ENCODE results near the gene ARHGAP22. TPM values are rescaled to one million over a fixed set of nuclear protein-coding genes. Genes with fewer than 3 reads are reported as not detected.

Gene ARHGAP22
- total and polyA plus RNA-seq, 7 experiments from 2014 or later: 0.37 to 2.9 (median 1.1) TPM; not detected in 3

- no peaks in the 10 kb centered on the region for H3K27me3 ChIP-seq (ENCODE audit: control insufficient read depth in 2 of 2, insufficient read depth in 2 of 2, low read length in 2 of 2)
- H3K4me1 Mint-ChIP-seq: no peaks in the 10 kb centered on the region
- peaks cover 0 to 15% (median 3%) of the 10 kb centered on the region in 5 donors for H3K27me3 Mint-ChIP-seq
- CTCF ChIA-PET: interaction anchor here (0.5 kb wide), 1 partner anchor 559 kb away, joined by 5 read pairs; no protein-coding TSS in a partner anchor
- POLR2A ChIA-PET: no interaction called here
- intact Hi-C loops (cut with micrococcal nuclease): loop anchor here in 1 of 2 donors (5.0 kb wide), 1 partner anchor 103 kb away; no protein-coding TSS in a partner anchor
- H3K4me1 ChIP-seq (ENCODE audit: control insufficient read depth in 2 of 2, insufficient read depth in 2 of 2, low read length in 2 of 2): no peaks in the 10 kb centered on the region
- H3K4me3 ChIP-seq (ENCODE audit: low read length): no peak overlapping the region
- no peak overlapping the region for H3K27ac Mint-ChIP-seq
- H3K4me3 Mint-ChIP-seq: no peak overlapping the region
- no peaks in the 10 kb centered on the region for H3K36me3 ChIP-seq (ENCODE audit: control insufficient read depth in 2 of 3, insufficient read depth in 3 of 3, low read length in 3 of 3)
- H3K27ac ChIP-seq (ENCODE audit: low read depth, low read length): no peak overlapping the region
- no peaks in the 10 kb centered on the region for H3K9me3 ChIP-seq (ENCODE audit: control insufficient read depth in 2 of 3, low read length in 3 of 3)
- ATAC-seq (no peak), DNase-seq (no peak)
- no peaks in the 10 kb centered on the region for H3K36me3 Mint-ChIP-seq
- H3K9me3 Mint-ChIP-seq: no peaks in the 10 kb centered on the region
Observed at GRCh38 chr10:48554656-48555055, 50.2 kb downstream of the ARHGAP22 start.

DNA sequence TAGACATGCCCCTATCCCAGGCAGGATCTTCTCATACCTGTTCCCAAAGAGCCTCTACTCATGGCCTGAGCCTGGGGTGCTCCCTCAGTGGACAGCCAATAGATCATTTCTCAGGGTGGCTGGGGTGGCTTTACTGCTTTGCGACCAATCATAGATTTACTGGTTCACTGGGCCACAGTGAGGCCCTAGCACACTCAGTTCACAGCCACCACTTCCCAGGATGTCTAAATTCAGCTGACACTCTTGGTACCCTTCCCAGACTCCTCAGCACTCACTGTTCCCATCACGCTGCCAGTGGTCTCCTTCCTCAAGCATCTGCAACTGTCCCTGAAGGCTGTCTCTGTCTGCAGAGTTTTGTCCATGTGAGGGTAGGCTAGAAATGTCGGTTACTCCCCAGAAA is 50.6 kb downstream of the ARHGAP22 start:
- intact Hi-C loops (cut with micrococcal nuclease): loop anchor here in 1 of 2 donors (5.0 kb wide), 1 partner anchor 103 kb away; no protein-coding TSS in a partner anchor

GRCh38 chr10:48552946-48553564 is 51.8 kb downstream of the ARHGAP22 start:
- no peaks in the 10 kb centered on the region for H3K27me3 ChIP-seq (ENCODE audit: control insufficient read depth in 2 of 2, insufficient read depth in 2 of 2, low read length in 2 of 2)
- Mint-ChIP-seq H3K9me3 (no peaks in the 10 kb centered on the region), H3K27me3 (peaks cover 0 to 16% (median 3%) of the 10 kb centered on the region in 5 donors), H3K4me1 (no peaks in the 10 kb centered on the region), H3K27ac (no peak overlapping the region), H3K4me3 (no peak overlapping the region), H3K36me3 (no peaks in the 10 kb centered on the region)
- no peak overlapping the region for H3K27ac ChIP-seq (ENCODE audit: low read depth, low read length)
- ATAC-seq (no peak), DNase-seq (no peak)
- H3K4me3 ChIP-seq (ENCODE audit: low read length): no peak overlapping the region
- ChIA-PET CTCF (no interaction called here), POLR2A (no interaction called here)
- H3K4me1 ChIP-seq (ENCODE audit: control insufficient read depth in 2 of 2, insufficient read depth in 2 of 2, low read length in 2 of 2): no peaks in the 10 kb centered on the region
- no peaks in the 10 kb centered on the region for H3K9me3 ChIP-seq (ENCODE audit: control insufficient read depth in 2 of 3, low read length in 3 of 3)
- no peaks in the 10 kb centered on the region for H3K36me3 ChIP-seq (ENCODE audit: control insufficient read depth in 2 of 3, insufficient read depth in 3 of 3, low read length in 3 of 3)
- intact Hi-C loops (cut with micrococcal nuclease): loop anchor here (1.0 to 5.0 kb wide), 2 partner anchors 103 to 104 kb away; no protein-coding TSS in a partner anchor

More for the DNA sequence above, 50.6 kb downstream of the ARHGAP22 start:
- no peaks in the 10 kb centered on the region for H3K36me3 Mint-ChIP-seq
- no peaks in the 10 kb centered on the region for H3K9me3 ChIP-seq (ENCODE audit: control insufficient read depth in 2 of 3, low read length in 3 of 3)
- no peaks in the 10 kb centered on the region for H3K27me3 ChIP-seq (ENCODE audit: control insufficient read depth in 2 of 2, insufficient read depth in 2 of 2, low read length in 2 of 2)
- peaks cover 0 to 16% (median 3%) of the 10 kb centered on the region in 5 donors for H3K27me3 Mint-ChIP-seq
- no peaks in the 10 kb centered on the region for H3K9me3 Mint-ChIP-seq
- no peak overlapping the region for H3K27ac Mint-ChIP-seq
- no peak overlapping the region for H3K4me3 Mint-ChIP-seq
- ChIA-PET CTCF (interaction anchor here (0.5 kb wide), 1 partner anchor 560 kb away, joined by 5 read pairs; no protein-coding TSS in a partner anchor), POLR2A (no interaction called here)
- no peak overlapping the region for H3K27ac ChIP-seq (ENCODE audit: low read depth, low read length)
- no peaks in the 10 kb centered on the region for H3K36me3 ChIP-seq (ENCODE audit: control insufficient read depth in 2 of 3, insufficient read depth in 3 of 3, low read length in 3 of 3)
- H3K4me1 Mint-ChIP-seq: no peaks in the 10 kb centered on the region
- H3K4me1 ChIP-seq (ENCODE audit: control insufficient read depth in 2 of 2, insufficient read depth in 2 of 2, low read length in 2 of 2): no peaks in the 10 kb centered on the region
- no peak overlapping the region for H3K4me3 ChIP-seq (ENCODE audit: low read length)
- ATAC-seq (no peak), DNase-seq (no peak)

DNA sequence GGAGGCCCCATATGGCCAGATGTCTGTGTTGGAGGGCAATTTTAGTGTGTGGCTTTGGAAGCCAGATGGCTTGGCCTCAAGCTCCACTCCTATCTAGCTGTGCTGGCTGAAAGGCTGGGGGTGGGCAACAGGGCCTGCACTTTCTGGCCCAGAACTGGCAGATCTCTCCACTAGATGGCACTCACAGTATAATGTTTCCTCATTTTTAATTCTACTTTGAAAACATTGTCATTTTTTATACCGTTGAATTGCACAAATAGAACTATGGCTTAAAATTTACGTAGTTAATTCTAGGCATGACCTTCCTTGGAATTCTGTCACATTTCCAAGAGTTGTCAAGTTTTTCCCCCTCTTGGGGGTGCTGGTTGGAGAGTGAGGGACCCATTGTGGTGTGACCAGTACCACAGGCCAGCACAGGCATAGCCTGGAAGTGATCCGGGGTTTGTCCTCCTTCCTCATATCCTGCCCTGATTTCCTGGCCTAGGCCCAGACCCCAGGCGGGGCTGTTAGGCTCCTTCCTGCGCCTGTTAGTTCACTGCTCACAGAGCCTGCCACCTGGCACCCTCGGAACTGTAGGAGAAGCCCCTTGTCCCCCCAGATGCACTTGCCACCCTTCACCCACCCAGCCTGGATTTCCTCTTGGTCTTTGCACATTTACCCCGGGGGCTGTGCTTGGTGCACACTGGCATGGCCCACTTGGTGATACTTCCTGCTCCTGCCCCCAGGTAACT is 52.8 kb downstream of the ARHGAP22 start:
- ATAC-seq: peak; percentile 65
- Histone ChIP-seq H3K9me3 (ENCODE audit: control insufficient read depth in 2 of 3, low read length in 3 of 3) (no peaks in the 10 kb centered on the region), H3K27me3 (ENCODE audit: control insufficient read depth in 2 of 2, insufficient read depth in 2 of 2, low read length in 2 of 2) (no peaks in the 10 kb centered on the region), H3K4me3 (ENCODE audit: low read length) (no peak overlapping the region), H3K36me3 (ENCODE audit: control insufficient read depth in 2 of 3, insufficient read depth in 3 of 3, low read length in 3 of 3) (no peaks in the 10 kb centered on the region), H3K27ac (ENCODE audit: low read depth, low read length) (no peak overlapping the region), H3K4me1 (ENCODE audit: control insufficient read depth in 2 of 2, insufficient read depth in 2 of 2, low read length in 2 of 2) (no peaks in the 10 kb centered on the region)
- Mint-ChIP-seq H3K27me3 (peaks cover 0 to 8% (median 3%) of the 10 kb centered on the region in 5 donors), H3K36me3 (no peaks in the 10 kb centered on the region), H3K4me1 (no peaks in the 10 kb centered on the region), H3K27ac (no peak overlapping the region), H3K4me3 (no peak overlapping the region), H3K9me3 (no peaks in the 10 kb centered on the region)
- intact Hi-C loops (cut with micrococcal nuclease): loop anchor here (1.0 to 5.0 kb wide), 2 partner anchors 104 to 105 kb away; no protein-coding TSS in a partner anchor
- DNase-seq: peak in 1 of 9 donors; percentile 2
- ChIA-PET POLR2A (no interaction called here), CTCF (no interaction called here)

DNA sequence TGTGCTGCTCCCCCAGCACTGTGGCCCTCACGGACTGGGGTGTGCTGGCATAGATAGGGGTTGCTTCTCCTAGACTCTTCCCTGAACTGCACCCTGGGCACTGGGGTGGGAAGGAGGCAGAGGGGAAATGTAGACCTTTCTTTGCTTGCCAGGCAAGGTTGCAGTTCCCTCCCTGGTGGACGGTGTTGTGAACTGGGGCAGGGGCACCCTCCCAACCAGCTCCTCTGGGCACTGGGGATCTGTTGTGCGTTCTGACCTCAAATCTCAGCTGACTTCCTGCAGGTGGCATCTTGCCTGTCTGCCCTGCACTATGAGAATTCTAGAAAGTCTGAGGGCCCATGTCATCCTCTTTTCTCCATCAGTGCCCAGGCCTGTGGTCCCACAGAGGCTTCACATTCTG is 53.9 kb downstream of the ARHGAP22 start:
- Mint-ChIP-seq H3K27me3 (peaks cover 0 to 7% (median 3%) of the 10 kb centered on the region in 5 donors), H3K27ac (no peak overlapping the region), H3K36me3 (no peaks in the 10 kb centered on the region), H3K4me3 (no peak overlapping the region), H3K9me3 (no peaks in the 10 kb centered on the region), H3K4me1 (no peaks in the 10 kb centered on the region)
- DNase-seq (no peak), ATAC-seq (no peak)
- intact Hi-C loops (cut with micrococcal nuclease): loop anchor here in 1 of 2 donors (5.0 kb wide), 1 partner anchor 106 kb away; no protein-coding TSS in a partner anchor
- CTCF ChIA-PET: no interaction called here
- no peak overlapping the region for H3K27ac ChIP-seq (ENCODE audit: low read depth, low read length)
- no peaks in the 10 kb centered on the region for H3K4me1 ChIP-seq (ENCODE audit: control insufficient read depth in 2 of 2, insufficient read depth in 2 of 2, low read length in 2 of 2)
- H3K4me3 ChIP-seq (ENCODE audit: low read length): no peak overlapping the region
- no peaks in the 10 kb centered on the region for H3K27me3 ChIP-seq (ENCODE audit: control insufficient read depth in 2 of 2, insufficient read depth in 2 of 2, low read length in 2 of 2)
- no peaks in the 10 kb centered on the region for H3K9me3 ChIP-seq (ENCODE audit: control insufficient read depth in 2 of 3, low read length in 3 of 3)
- H3K36me3 ChIP-seq (ENCODE audit: control insufficient read depth in 2 of 3, insufficient read depth in 3 of 3, low read length in 3 of 3): no peaks in the 10 kb centered on the region
- POLR2A ChIA-PET: no interaction called here

DNA sequence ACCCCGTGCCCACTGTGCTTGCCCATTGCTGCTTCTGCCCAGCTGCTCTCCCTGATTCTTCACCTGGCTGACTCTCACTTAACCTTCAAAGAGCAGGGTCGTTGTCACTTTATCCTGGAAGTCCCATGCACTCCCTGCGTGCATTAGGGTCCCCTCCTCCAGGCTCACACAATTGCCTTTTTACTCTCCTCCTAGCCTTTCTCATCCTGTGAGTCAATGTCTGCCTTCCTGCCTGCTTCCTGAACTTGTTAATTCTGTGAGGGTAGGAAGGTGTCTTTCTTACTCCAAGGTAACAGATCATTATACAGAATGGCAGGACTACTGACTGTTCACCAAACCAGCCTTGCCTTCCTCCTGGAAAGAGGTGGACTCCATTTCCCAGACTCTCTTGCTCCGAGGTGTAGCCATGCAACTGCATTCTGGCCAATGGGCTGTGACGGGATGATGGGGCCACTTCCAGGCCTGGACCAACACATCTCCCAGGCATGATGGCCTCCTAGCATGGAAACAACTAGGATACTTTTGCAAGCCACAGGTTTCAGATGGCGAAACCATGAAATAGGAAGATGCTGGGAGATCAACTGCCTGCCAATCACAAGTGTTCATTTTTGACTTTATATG is 54.7 kb downstream of the ARHGAP22 start:
- Histone ChIP-seq H3K36me3 (ENCODE audit: control insufficient read depth in 2 of 3, insufficient read depth in 3 of 3, low read length in 3 of 3) (no peaks in the 10 kb centered on the region), H3K9me3 (ENCODE audit: control insufficient read depth in 2 of 3, low read length in 3 of 3) (no peaks in the 10 kb centered on the region), H3K27ac (ENCODE audit: low read depth, low read length) (no peak overlapping the region), H3K4me3 (ENCODE audit: low read length) (no peak overlapping the region), H3K4me1 (ENCODE audit: control insufficient read depth in 2 of 2, insufficient read depth in 2 of 2, low read length in 2 of 2) (no peaks in the 10 kb centered on the region), H3K27me3 (ENCODE audit: control insufficient read depth in 2 of 2, insufficient read depth in 2 of 2, low read length in 2 of 2) (no peaks in the 10 kb centered on the region)
- peaks cover 0 to 7% (median 3%) of the 10 kb centered on the region in 5 donors for H3K27me3 Mint-ChIP-seq
- no peaks in the 10 kb centered on the region for H3K4me1 Mint-ChIP-seq
- no peak overlapping the region for H3K4me3 Mint-ChIP-seq
- ATAC-seq: no peak
- intact Hi-C loops (cut with micrococcal nuclease): loop anchor here in 1 of 2 donors (5.0 kb wide), 1 partner anchor 107 kb away; no protein-coding TSS in a partner anchor
- H3K9me3 Mint-ChIP-seq: no peaks in the 10 kb centered on the region
- DNase-seq: no peak
- ChIA-PET CTCF (no interaction called here), POLR2A (no interaction called here)
- no peak overlapping the region for H3K27ac Mint-ChIP-seq
- no peaks in the 10 kb centered on the region for H3K36me3 Mint-ChIP-seq
